Mesothelial cell of epicardium (in vitro differentiated cells): ENCODE data around the gene ZCCHC4. TPM values are rescaled to one million over a fixed set of nuclear protein-coding genes. Genes with fewer than 3 reads are reported as not detected.

Source experiments
- DNase-seq, 2 experiments: peaks; one replicate each; pipeline ENCODE4 v3.0.0; 2021; ENCODE audit warnings: low spot score in 2 of 2; ENCODE audit not compliant: unreplicated experiment in 2 of 2
- H3K27ac Mint-ChIP-seq: 2 replicates; pipeline ENCODE4 v1.8.0; 2021; ENCODE audit warnings: mixed read lengths
- H3K27me3 Mint-ChIP-seq: 2 replicates; pipeline ENCODE4 v1.8.0; 2021; ENCODE audit warnings: low read depth, mixed read lengths
- H3K36me3 Mint-ChIP-seq: 2 replicates; pipeline ENCODE4 v1.8.0; 2021; ENCODE audit warnings: mixed read lengths
- H3K4me1 Mint-ChIP-seq: 2 replicates; pipeline ENCODE4 v1.8.0; 2021; ENCODE audit warnings: mixed read lengths
- H3K4me3 Mint-ChIP-seq: 2 replicates; pipeline ENCODE4 v1.8.0; 2021; ENCODE audit warnings: mild to moderate bottlenecking, moderate library complexity, mixed read lengths
- H3K9me3 Mint-ChIP-seq: 2 replicates; pipeline ENCODE4 v1.8.0; 2021; ENCODE audit warnings: mixed read lengths
- CTCF ChIP-seq: fragments of 200-600 bp; sonication (generic); IDR thresholded peaks from one replicate; pipeline ENCODE4 v1.5.0; 2021; ENCODE audit warnings: antibody characterized with exemption; ENCODE audit not compliant: unreplicated experiment
- total RNA-seq: library from RNA; stranded (reverse); gene quantifications from 3 replicates; pipeline ENCODE4 v1.2.1, GENCODE V29; 2021

Gene ZCCHC4
- total RNA-seq, 1 donor from 2014 or later, result 15.9 TPM

- no peak for TF ChIP-seq CTCF
- Mint-ChIP-seq H3K27me3 (no peaks in the 10 kb centered on the region), H3K4me1 (no peaks in the 10 kb centered on the region), H3K36me3 (peaks cover 46% of the 10 kb centered on the region), H3K9me3 (no peaks in the 10 kb centered on the region), H3K27ac (no peak overlapping the region), H3K4me3 (no peak overlapping the region)
- DNase-seq, result no peak
These were observed 100.7 kb downstream of the ZCCHC4 start for GRCh38 chr4:25413261-25413660.

- no peaks in the 10 kb centered on the region for H3K9me3 Mint-ChIP-seq
- DNase-seq, result no peak
- H3K27me3 Mint-ChIP-seq, result no peaks in the 10 kb centered on the region
- no peak for TF ChIP-seq CTCF
- H3K4me3 Mint-ChIP-seq, result no peak overlapping the region
- no peak overlapping the region for H3K27ac Mint-ChIP-seq
- H3K4me1 Mint-ChIP-seq, result no peaks in the 10 kb centered on the region
- H3K36me3 Mint-ChIP-seq, result peaks cover 21% of the 10 kb centered on the region
These were observed 104.4 kb downstream of the ZCCHC4 start for GRCh38 chr4:25417014-25417413.

Other genes starting within 250 kb of the ZCCHC4 start
- 8.9 to 10.3 TPM (median 9.2 TPM) in 3 replicates for gene SEPSECS, start 152.3 kb upstream of the ZCCHC4 start, total RNA-seq
- 9.1 to 10.1 TPM (median 9.8 TPM) in 3 replicates for gene PI4K2B, start 78.7 kb upstream of the ZCCHC4 start, total RNA-seq
- 31.9 to 35.8 TPM (median 35.6 TPM) in 3 replicates for gene ANAPC4, start 64.5 kb downstream of the ZCCHC4 start, total RNA-seq